IPS-NIHi7 (cell line): ENCODE measurements around the gene HDAC4.

Experiments
- DNase-seq: peaks from one replicate; pipeline ENCODE4 v3.0.0; 2012; ENCODE audit warnings: mixed read lengths; ENCODE audit errors: extremely low spot score

The HDAC4 gene

DNA sequence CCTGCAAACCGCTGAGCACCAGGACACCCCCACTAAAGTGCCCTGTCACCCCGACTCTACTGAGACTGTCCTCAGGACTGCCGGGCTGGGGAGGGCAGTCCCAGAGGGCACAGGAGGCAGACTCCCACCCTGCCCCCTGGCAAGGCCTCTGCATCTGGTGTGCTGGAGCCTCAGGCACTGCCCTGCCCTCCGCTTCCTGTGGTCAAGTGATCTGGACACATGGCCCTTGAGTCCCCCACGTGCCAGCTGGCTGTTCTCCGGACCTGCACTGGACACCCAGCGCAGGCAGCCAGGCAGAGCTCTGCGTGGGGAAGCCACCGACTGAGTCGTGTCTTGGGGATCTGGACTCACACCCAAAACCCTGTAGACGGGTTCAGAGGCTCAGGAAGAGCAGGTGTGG, 335.3 kb downstream of the HDAC4 start:
- DNase-seq = no peak

DNA sequence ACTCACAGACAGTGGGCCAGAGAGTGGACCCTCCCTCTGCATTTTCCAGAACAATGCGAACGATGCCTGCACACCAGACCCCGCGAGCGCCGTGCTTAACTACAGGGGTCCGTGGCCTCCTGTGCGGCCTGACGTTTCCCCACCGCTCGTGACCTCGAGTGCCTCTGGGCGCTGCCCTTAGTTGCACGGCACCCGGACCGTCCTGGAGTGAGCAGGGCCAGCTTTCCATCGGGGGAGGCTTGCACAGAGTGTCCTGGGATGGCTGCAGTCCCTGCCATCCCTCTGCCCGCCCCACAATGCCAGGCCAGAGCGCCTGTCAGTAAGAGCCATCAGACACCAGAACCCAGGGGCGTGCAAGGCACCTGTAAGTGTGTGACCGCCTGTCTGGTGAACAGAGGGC, 335.9 kb downstream of the HDAC4 start:
- no peak for DNase-seq

DNA sequence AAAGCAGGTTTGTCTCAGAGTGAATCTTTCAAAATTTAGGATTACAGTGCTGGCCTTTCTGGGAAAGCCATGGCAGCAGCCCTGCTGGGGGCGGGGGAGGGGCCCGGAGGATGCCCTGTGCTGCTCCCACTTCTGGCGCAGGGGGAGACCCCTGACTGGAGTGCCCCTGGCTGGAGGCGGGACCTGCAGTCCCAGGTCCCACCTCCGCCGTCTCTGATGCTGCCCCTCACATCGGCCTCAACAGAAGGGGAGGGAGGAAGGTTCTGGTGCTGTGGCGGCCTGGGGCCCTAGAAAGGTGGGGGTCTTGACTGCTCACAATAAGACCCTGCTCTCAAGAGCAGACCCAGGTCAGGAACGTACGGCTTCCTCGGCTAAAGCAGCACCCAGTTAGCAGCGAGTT, 336.6 kb downstream of the HDAC4 start:
- DNase-seq = no peak

DNA sequence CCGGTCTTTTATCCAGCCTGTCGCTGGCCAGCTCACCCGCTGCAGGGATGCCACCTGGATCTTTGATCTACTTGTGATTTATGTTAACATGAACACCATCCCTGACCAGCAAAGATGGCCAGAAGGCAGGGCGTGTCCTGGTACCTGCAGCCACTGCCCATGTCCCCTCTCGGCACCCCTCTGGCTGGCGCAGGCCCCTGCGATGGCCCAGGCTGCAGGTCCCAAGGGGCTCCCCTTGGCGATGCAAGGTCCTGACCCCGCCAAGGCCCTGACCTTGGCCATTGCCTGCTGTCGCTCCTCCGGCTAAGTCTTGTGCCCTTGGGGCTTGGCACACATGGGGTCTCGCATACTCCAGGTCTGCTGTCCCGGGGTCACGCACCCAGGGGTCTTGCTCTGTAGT, 338.1 kb downstream of the HDAC4 start:
- no peak for DNase-seq

DNA sequence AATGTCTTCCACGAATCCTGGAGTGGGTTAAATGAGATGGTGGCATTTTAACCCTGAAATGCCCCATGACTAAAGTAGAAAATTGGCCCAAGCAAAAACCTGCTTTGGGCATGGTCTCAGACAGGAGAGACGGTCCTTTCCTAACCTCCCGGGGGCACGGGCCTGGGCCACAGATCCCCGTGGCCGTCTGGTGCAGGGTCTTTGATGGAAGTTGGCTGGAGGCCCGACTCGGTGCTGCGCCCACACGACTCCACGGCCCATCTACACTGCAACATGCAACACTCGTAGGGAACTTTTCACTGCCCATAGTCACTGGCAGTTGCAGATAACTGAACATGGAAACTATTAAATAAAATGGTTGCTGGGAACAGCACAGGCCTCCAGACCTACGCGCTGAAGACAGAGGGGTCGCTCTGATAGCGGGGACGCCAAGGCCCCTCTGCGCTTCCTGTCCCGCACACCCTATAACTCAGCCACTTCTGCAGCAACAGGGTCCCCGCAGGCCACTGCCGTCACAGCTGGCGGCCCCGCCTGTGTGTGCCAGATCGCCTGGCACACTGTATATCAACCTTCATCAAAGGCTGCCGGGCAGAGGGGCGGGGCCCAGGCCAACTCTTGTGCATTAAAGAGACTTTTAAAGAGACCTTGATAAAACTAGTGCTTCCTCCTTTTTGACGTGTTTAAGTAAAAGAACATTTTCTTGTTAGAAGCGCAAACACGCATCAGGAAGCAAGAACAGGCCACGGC, 338.8 kb downstream of the HDAC4 start:
- no peak for DNase-seq

DNA sequence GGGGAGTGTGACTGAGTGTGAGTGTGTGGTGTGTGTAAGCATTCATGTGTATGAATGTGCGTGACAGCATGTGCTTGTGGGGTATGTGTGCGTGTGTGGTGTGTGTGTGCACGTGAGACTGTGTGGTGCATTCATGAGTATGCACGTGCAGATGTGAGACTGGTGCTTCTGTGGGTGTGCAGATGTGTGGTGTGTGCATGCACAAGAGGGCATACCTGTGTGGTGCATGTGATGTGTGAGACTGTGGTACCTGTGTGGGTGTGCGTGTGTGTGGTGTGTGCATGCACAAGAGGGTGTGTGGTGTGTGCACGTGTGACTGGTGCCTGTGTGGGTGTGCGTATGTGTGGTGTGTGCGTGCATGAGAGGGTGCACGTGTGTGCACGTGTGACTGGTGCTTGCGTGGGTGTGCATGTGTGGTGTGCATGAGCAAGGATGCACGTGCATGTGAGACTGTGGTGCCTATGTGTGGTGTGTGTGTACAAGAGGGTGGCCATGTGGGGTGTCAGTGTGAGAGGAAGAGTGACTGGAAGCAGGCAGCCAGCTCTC, 339.6 kb downstream of the HDAC4 start:
- no peak for DNase-seq

DNA sequence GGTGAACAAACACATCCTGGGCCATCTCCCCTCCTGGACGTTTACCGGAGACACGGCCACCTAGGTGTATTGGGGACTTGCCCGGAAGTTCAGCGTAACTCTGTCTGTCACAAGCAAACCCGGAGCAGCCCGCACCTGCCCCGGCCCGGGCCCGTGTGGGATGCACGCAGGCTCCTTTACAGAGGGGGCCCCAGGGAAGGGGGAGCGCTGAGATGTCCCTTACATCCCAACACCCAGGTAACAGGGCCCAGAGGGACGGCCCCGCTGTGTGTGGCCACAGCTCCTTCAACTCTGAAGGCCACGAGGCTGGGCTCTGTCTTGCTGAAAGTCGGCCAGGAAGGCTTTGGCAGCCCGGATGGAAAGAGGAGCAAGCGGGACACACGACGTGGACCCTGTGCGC, 340.1 kb downstream of the HDAC4 start:
- no peak for DNase-seq

DNA sequence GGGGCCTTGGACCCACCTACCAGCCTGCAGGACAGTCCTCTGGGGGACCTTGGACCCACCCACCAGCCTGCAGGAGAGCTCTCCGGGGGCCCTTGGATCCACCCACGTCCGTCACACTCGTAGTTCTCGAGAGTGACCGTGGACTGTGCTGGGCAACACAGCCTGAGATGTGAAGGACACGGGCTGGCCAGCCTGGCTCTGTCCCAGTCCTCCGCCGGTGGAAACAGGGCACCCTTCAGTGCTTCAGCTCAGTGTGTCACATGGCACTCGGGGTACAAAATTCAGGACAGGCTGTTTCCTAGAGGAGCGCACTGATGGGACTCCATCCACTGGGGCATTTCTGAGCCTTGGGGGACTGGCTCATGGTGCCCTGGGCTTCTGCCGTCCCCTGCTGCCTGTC, 341.0 kb downstream of the HDAC4 start:
- DNase-seq = no peak

DNA sequence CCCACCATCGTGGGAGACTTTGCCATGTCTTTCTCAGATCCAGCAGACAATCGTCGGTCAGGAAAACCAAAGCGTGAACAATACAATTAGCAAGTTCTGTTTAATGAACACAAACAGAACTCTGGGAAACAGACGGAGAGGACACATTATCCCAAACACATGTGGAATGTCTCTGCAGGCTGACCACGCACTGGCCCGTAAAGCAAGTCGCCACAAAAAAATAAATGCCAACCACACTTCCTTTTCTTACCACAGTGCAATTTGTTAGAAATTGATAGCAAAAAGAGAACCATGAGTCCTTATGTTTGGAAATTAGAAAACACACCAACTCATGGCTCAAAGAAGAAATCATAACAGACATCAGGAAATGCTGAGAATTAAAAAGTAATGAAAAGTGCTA, 342.1 kb downstream of the HDAC4 start:
- no peak for DNase-seq

DNA sequence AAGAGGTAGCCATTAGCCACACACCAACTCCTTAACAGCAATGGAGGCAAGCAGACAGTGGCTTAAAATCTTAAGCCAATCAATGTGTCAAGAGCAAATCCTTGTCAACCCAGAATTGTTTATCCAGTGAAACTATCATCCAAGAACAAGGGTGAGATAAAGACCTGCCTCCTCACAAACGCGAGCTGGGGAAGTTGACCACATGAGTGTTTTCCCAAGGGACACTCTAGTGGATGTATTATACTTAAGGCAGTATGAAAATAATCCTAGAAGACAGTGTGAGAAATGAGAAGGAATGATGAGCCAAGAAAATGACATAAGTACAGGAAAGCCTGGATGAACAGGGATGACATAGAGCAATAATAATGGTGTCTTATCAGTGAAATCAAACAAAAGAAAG, 343.3 kb downstream of the HDAC4 start:
- DNase-seq = no peak

DNA sequence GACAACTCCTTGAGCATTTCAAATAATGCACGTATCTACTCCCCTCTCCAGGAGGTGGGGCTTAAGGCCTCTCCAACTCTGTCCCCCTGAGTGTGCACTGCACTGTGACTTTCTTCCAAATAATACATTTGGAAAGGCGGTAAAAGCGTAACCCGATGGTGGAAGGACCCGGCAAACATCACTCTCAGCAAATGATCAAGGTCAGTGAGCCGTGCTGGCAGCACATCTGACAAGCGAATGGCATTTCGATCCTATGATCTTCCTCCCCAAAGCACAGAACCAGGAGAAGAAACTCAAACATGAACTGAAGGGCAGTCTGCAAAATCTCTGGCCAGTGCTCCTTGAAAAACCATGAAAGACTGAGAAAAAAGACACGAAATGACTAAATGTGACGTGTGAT, 344.2 kb downstream of the HDAC4 start:
- no peak for DNase-seq

DNA sequence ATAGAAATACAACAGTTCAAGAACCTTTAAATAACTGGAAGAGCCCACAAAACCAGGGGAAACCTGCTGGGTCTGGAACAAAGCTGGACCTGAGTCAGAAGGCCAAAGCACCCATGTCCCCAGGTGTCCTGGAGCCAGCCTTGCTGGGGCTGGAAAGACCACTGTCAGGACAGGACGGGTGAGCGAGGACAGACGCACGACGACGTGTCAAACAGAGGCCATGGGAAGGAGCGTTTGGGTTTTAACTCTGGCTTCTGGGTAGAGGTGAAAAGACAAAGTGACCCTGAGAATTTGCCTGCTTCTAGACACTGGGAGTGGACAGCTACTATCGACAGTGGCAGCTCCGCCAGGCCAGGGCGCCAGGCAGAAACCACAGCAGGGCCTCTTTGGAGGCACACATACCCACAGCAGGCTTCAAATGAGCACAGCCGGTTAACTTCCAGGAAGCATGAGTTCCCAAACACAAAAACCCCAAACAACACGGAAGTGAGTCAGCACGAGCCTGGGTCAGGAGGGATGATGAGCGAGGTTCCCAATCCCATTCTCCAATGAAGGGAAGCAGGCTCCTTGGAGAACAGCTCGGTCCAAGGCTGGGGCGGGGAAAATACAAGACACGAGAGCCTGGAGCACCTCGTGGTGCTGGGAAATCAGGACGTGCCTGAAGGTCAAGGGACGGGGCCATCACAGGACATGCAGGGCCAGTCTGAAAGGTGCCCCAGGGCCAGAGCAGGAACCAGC, 344.9 kb downstream of the HDAC4 start:
- DNase-seq = no peak

DNA sequence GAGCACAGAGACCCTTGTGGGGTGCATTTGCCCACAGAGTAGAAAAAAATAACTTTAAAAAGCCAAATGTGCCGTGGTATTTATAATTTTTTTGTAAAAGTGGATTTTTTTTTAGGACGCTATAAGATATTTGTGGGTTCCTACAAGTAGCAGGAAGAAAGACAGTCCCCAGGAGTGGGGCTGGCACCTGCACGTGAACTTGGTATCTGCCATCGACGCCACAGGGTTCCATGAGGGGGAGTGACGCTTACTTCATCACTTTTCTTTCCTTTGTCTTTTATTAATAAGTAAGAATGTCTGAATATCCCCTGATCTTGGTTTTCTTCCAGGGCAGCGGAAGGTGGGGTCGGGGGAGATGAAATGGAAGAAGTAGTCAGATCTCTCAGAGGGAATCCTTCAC, 345.9 kb downstream of the HDAC4 start:
- DNase-seq = no peak

DNA sequence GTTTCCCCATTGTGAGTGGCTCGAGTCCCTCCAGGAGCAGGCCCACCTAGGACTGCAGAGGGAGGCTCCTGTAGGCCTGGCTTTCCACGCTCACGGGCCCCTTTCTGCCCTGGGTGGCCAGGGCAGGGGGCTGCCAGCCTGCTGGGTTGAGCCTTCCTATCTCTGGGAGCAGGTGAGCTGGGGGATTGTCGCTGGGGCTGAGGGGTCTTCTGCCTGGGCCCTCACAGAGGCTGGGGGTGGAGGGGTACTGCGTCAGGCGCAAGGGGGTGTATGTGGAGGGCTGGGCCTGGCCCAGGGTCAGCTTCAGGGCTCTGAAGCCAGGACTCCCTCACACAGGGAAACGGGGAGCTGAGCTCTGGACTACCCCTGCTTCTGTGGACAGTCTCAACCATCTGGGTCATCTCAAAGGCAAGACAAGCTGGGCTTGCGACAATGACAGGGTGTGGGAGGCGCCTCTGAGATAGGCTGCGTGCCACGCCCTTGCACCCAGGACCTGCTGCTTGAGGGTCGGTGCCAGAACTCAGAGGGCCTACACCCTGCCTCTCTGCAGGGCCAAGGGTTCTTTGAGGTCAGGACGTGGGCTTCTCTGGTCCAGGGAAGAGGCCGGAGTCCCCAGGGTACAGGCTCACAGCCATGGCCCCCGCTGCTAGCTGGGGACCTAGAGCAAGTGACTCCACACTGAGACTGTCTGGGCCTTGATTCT, 346.9 kb downstream of the HDAC4 start:
- no peak for DNase-seq

DNA sequence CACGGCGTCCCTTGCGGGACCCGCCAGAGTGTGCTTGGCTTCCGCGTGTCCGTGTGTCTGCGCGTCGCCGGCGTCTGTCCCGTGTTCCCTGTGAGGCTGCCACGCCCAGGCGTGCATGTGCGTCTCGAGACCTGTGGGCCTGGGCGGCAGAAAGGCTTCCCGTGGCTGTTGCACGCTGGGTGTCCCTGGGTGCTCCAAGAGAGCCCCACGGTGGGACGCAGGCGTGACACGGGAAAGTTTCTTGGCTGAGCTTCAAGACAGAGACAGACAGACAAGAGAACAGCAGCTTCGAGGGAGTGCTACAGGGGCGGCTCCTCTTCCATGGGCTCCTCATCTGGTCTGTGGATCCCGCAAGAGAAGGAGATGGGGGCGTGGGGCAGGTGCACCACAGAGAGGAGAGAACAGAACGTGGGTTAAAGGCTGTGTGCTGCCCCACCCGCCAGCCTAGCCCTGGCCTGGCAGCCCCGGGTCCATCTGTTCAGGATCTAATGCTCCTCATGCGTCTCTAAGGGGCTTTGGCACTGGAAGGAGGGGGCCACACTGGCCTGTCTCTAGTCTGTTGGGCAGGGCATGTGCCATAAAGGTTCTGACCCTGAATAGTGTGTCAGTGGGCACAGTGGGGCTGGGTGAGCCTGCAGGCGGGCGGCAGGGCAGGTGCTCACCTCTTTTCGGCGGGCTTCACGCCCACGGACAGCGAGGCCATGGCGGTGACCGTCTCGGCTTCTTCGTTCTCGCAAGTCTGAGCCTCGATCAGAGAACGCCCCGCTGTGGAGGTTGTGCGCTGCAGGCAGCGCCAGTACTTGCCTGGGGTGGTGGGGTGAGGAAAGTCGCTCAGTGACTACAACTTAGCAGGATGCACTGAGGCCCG, 347.8 kb downstream of the HDAC4 start:
- no peak for DNase-seq

DNA sequence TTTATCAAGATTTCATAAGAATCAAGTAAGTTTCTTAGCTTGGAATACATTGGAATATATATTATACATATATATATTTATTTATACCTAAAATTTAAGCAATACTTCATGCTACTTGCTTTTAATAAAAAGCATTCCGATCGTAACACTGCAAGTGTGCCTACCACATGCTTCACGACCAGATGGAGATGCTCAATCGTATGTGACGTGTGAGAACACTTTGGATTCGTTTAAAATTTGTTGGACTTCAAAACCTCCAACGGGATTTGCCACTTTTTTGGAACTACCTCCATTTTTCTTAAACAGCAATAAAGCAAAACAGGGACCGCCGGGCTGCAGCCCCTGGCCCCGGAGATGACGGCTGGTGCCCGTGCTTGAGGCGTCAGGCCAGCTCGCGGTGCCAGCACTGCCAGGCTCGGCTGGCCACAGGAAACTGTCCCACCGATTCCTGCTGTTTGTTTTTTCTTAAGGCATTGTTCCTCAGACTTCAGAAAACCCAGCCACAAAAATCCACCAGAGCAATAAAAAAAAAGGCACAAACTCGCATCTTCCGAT, 348.9 kb downstream of the HDAC4 start:
- no peak for DNase-seq

DNA sequence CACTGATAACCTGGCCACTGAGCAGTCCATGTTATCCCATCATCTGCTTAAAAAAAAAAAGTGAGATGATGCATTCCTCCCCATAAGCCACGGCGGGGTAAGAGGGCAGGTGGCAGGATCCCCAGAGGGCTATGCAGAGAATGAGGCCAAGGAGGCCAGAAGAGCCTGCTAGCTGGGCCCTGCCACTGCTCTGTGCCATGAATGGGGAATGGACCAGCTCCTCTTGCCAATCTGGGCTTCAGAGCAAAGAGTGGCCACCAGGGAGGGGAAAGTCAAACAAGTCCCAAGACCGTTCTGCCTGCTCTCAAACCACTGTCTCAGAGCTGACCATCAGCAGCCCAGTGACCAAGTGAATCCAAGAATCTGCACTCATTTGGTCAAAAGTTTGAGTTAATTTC, 350.6 kb downstream of the HDAC4 start:
- no peak for DNase-seq

DNA sequence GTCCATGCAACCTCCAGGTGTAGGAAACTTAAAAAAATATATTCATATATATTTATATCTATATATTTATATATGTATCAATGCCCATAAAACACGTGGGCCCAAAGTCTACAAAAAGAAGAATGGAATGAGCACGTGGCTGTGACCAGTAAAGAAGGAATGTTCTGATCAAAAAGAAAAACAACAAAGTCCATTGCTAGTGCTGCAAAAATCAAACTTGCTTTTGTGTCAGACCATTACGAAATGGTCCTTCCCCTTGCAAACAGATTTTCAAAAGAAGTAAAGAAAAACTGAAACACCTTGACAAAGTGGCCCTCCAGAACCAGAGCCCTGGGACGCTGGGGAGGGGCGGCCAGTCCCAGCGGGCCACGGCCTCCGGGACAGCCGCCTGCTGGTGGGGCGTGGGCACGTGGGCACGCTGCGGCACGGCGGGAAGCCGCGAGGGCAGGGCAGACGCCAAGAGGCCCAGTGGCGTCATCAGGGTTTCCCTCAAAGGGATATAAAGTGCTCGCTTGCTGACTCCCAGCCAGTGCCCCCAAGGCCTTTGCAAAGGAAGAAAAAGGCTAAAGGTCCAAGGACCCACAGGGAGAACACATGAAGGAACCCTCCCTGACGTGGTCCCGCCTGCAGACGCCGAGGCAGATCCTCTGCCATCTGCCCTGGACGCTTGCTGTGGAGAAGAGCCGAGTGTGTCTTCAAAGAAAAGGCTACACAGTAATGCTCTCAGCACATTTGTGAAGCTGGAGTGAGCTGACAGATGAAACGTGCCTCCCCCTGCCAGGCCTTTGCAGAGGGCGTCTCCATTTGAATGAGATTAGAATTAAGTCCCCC, 351.2 kb downstream of the HDAC4 start:
- DNase-seq = no peak

DNA sequence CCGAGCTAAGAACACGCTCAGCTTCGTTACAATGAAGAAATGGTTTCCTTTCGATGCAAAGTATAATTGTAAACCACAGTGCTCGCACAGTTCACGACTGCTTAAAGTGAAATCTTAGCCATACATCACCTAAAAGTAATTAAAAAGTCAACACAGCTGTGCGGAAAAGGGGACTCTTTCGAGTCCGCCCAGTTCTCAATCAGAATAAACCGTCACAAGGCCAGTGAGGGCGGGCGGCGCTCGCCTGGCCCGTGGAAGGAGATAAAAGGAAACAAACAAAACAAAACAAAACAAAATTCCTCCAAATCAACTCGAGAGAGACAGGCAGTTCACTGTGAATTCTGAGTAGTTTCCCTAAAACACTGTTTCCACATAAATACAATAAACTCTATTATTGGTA, 352.1 kb downstream of the HDAC4 start:
- no peak for DNase-seq

DNA sequence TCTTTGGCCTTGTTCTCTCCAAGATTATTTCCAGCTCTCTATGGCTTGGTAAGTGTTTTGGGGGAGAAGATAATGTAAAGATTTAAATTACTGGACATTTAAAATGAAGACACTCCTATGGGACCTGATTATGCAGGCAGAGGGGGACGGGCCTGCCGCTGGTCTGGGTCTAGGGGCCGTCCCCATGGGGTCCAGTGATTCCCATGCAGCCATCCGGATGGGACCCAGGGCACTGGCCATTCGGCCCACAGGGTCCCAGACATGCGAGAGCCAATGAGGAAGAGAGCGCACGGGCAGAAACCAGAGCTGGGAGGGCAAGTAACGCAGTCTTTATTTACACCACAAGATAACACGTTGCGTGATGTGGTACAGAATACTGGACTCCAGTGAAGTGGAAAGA, 353.0 kb downstream of the HDAC4 start:
- DNase-seq = no peak

DNA sequence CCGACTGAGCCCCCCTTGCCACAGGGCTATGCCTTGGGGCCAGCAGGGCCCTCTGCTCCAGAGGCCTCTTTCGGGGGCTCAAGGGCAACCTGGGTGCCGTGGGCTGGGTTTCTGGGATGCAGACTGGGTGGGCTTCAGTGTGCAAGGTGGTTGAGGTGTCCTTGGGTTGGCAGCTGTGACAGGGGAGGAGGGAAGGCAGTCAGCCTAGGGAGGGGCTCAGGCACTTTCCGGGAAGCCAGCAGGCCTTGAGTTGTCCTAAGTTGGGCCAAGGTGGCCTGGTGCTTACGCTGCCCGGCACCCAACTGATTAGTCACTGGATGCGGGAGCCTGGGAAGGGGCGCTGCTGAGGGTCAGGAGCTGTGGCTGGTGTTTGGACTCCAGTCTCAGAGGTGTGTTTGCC, 353.4 kb downstream of the HDAC4 start:
- no peak for DNase-seq
